Esophagus muscularis mucosa (tissue), 4 donors: Measurements from ENCODE around the gene SMOC1.

Experiments
- EP300 ChIP-seq: sonication (generic); formaldehyde crosslinking; IDR thresholded peaks from one replicate; pipeline ENCODE4 v1.6.1; 2017; ENCODE audit warnings: antibody characterized with exemption
- POLR2A ChIP-seq: fragments of 450-650 bp; IDR thresholded peaks from one replicate; pipeline ENCODE4 v1.6.1; 2017; ENCODE audit warnings: antibody characterized with exemption, moderate library complexity, mild to moderate bottlenecking, low read depth
- POLR2AphosphoS5 ChIP-seq, 2 donors: sonication (generic); formaldehyde crosslinking; IDR thresholded peaks; one replicate each; pipeline ENCODE4 v1.6.1; 2017; ENCODE audit warnings: antibody characterized with exemption in 2 of 2
- TF ChIP-seq, protein P1 (sequence below), 3 experiments: fragments of 200-600 bp in 2 of 3; fragments of 450-650 bp in 1 of 3; sonication (generic) in 2 of 3; IDR thresholded peaks; one replicate each; pipeline ENCODE4 v1.5.1; 2017 to 2019; ENCODE audit warnings: antibody characterized with exemption in 3 of 3, mild to moderate bottlenecking in 2 of 3, moderate library complexity in 1 of 3

- TF ChIP-seq POLR2A: no peak
- TF ChIP-seq, protein P1, sequence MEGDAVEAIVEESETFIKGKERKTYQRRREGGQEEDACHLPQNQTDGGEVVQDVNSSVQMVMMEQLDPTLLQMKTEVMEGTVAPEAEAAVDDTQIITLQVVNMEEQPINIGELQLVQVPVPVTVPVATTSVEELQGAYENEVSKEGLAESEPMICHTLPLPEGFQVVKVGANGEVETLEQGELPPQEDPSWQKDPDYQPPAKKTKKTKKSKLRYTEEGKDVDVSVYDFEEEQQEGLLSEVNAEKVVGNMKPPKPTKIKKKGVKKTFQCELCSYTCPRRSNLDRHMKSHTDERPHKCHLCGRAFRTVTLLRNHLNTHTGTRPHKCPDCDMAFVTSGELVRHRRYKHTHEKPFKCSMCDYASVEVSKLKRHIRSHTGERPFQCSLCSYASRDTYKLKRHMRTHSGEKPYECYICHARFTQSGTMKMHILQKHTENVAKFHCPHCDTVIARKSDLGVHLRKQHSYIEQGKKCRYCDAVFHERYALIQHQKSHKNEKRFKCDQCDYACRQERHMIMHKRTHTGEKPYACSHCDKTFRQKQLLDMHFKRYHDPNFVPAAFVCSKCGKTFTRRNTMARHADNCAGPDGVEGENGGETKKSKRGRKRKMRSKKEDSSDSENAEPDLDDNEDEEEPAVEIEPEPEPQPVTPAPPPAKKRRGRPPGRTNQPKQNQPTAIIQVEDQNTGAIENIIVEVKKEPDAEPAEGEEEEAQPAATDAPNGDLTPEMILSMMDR (IDR thresholded peaks at IDR 0.05): no peak
- no peak for TF ChIP-seq EP300
- no peak for TF ChIP-seq POLR2AphosphoS5 (IDR thresholded peaks at IDR 0.05)
Observed at GRCh38 chr14:69879175-69880043, at the start of gene SMOC1.
